Testis (tissue), 3 donors: ENCODE data around the gene TTC28. TPM values are rescaled to one million over a fixed set of nuclear protein-coding genes. Genes with fewer than 3 reads are reported as not detected.

Experiments
- DNase-seq: peaks from one replicate; pipeline ENCODE4 v3.0.0-alpha.2; 2019
- H3K27ac ChIP-seq, 2 donors: fragments of 200-600 bp; sonication (generic); one replicate each; pipeline ENCODE4 v1.5.1; 2019
- H3K27me3 ChIP-seq: fragments of 200-600 bp; sonication (generic); one replicate; pipeline ENCODE4 v1.5.1; 2019
- H3K36me3 ChIP-seq: fragments of 200-600 bp; sonication (generic); one replicate; pipeline ENCODE4 v1.5.1; 2017; ENCODE audit warnings: low read depth; ENCODE audit errors: missing control alignments
- H3K4me1 ChIP-seq: fragments of 200-600 bp; sonication (generic); one replicate; pipeline ENCODE4 v1.5.1; 2019
- H3K4me3 ChIP-seq, 2 donors: fragments of 200-600 bp; sonication (generic); one replicate each; pipeline ENCODE4 v1.5.1; 2017 to 2019
- H3K9me3 ChIP-seq: fragments of 200-600 bp; sonication (generic); one replicate; pipeline ENCODE4 v1.5.1; 2017
- CTCF ChIP-seq, 3 experiments: fragments of 450-650 bp in 2 of 3; fragments of 200-600 bp in 1 of 3; sonication (generic) in 1 of 3; IDR thresholded peaks; one replicate each; pipeline ENCODE4 v1.5.1; 2016 to 2019; ENCODE audit warnings: antibody characterized with exemption in 3 of 3, mild to moderate bottlenecking in 2 of 3, moderate library complexity in 1 of 3
- POLR2A ChIP-seq: fragments of 450-650 bp; IDR thresholded peaks from one replicate; pipeline ENCODE4 v1.6.1; 2017; ENCODE audit warnings: antibody characterized with exemption, mild to moderate bottlenecking, moderate library complexity
- WGBS, 2 donors: methylation state at CpG; one replicate each; pipeline ENCODE4 v1.1.5; 2018; 5-methylcytosine and 5-hydroxymethylcytosine counted together
- intact Hi-C: fragments of 100-400 bp; cut with DNase I; formaldehyde crosslinking; loops from one replicate; pipeline ENCODE4 v1.15.1; 2023; ENCODE audit warnings: low total_unique reads
- polyA plus RNA-seq: library from polyadenylated mRNA; stranded (reverse); fragments of 350-450 nt; fragmentation: Illumina TruSeq; extraction: RNeasy Lipid Tissue Mini Kit (QIAGEN cat#74804); gene quantifications from one replicate; pipeline ENCODE4 v1.2.3, GENCODE V29; 2014; ENCODE audit warnings: low read depth, low replicate concordance; ENCODE audit not compliant: insufficient read depth
- total RNA-seq, 2 donors: library from RNA; depleted of rRNA; stranded (reverse); fragments of >200 nt; gene quantifications; one replicate each; pipeline ENCODE4 v1.2.3, GENCODE V29; 2016

The TTC28 gene
- total and polyA plus RNA-seq, 3 donors from 2014 or later: 29.4 to 121 (median 75.5) TPM

- no peak for DNase-seq
- no peaks in the 10 kb centered on the region for H3K27me3 ChIP-seq
- intact Hi-C loops: no loop called here
- no peak for TF ChIP-seq CTCF (IDR thresholded peaks at IDR 0.05)
- no peak for TF ChIP-seq POLR2A
- H3K4me1 ChIP-seq: no peaks in the 10 kb centered on the region
- no peak overlapping the region for H3K4me3 ChIP-seq
- no peak overlapping the region for H3K27ac ChIP-seq
- H3K9me3 ChIP-seq: no peaks in the 10 kb centered on the region
- no peaks in the 10 kb centered on the region for H3K36me3 ChIP-seq
- WGBS, 2 donors: 61 to 71% methylated on average over 3 of the region's 3 CpGs
Observed at GRCh38 chr22:28222976-28223745, 456.5 kb downstream of the TTC28 start.

- no peak for DNase-seq
- Histone ChIP-seq H3K9me3 (no peaks in the 10 kb centered on the region), H3K4me1 (no peaks in the 10 kb centered on the region), H3K27me3 (no peaks in the 10 kb centered on the region), H3K4me3 (no peak overlapping the region), H3K36me3 (no peaks in the 10 kb centered on the region), H3K27ac (no peak overlapping the region)
- intact Hi-C loops: no loop called here
- TF ChIP-seq POLR2A: no peak
- no peak for TF ChIP-seq CTCF (IDR thresholded peaks at IDR 0.05)
- WGBS, 2 donors: 91 to 94% methylated on average over 2 of the region's 2 CpGs
Observed at GRCh38 chr22:28222571-28222970, 457.1 kb downstream of the TTC28 start.

GRCh38 chr22:28222052-28222451 lies 457.6 kb downstream of the TTC28 start:
- no peak for TF ChIP-seq CTCF (IDR thresholded peaks at IDR 0.05)
- no peak for TF ChIP-seq POLR2A
- H3K4me1 ChIP-seq: no peaks in the 10 kb centered on the region
- 80 to 89% methylated on average over 3 of the region's 3 CpGs for WGBS, 2 donors
- H3K36me3 ChIP-seq: no peaks in the 10 kb centered on the region
- no peak overlapping the region for H3K4me3 ChIP-seq
- H3K27me3 ChIP-seq: no peaks in the 10 kb centered on the region
- H3K9me3 ChIP-seq: no peaks in the 10 kb centered on the region
- H3K27ac ChIP-seq: no peak overlapping the region
- no peak for DNase-seq
- intact Hi-C loops: no loop called here

GRCh38 chr22:28220626-28221363 lies 458.8 kb downstream of the TTC28 start:
- TF ChIP-seq POLR2A (no peak), CTCF (IDR thresholded peaks at IDR 0.05) (no peak)
- Histone ChIP-seq H3K27me3 (no peaks in the 10 kb centered on the region), H3K27ac (no peak overlapping the region), H3K36me3 (no peaks in the 10 kb centered on the region), H3K4me3 (no peak overlapping the region), H3K4me1 (no peaks in the 10 kb centered on the region), H3K9me3 (no peaks in the 10 kb centered on the region)
- intact Hi-C loops: no loop called here
- DNase-seq: no peak
- 64 to 69% methylated on average over 5 of the region's 5 CpGs for WGBS, 2 donors
